Esophagus squamous epithelium (tissue), 5 donors: ENCODE results near the gene ATP10A. TPM values are rescaled to one million over a fixed set of nuclear protein-coding genes. Genes with fewer than 3 reads are reported as not detected.

Source experiments
- DNase-seq: peaks from one replicate; lab custom pipeline; 2025; lab: John Stamatoyannopoulos, UW
- H3K27ac ChIP-seq, 4 donors: fragments of 200-600 bp; sonication (generic); one replicate each; pipeline ENCODE4 v1.5.1; 2016 to 2019; ENCODE audit warnings: mild to moderate bottlenecking in 1 of 4
- H3K27me3 ChIP-seq, 4 donors: fragments of 200-600 bp; sonication (generic); 1 replicate in 3 of 4; 2 replicates in 1 of 4; pipeline versions ENCODE4 v1.5.1 to v1.6.0; 2017 to 2021; ENCODE audit warnings: antibody characterized with exemption in 1 of 4
- H3K36me3 ChIP-seq, 3 donors: fragments of 200-600 bp; sonication (generic); one replicate each; pipeline ENCODE4 v1.5.1; 2016 to 2019
- H3K4me1 ChIP-seq, 3 donors: fragments of 200-600 bp; sonication (generic); one replicate each; pipeline ENCODE4 v1.5.1; 2017 to 2019
- H3K4me3 ChIP-seq, 4 donors: fragments of 200-600 bp; sonication (generic); 1 replicate in 3 of 4; 2 replicates in 1 of 4; pipeline ENCODE4 v1.5.1; 2016 to 2019; ENCODE audit warnings: mild to moderate bottlenecking in 2 of 4, moderate library complexity in 1 of 4
- H3K9me3 ChIP-seq, 3 donors: fragments of 200-600 bp; sonication (generic); one replicate each; pipeline ENCODE4 v1.5.1; 2016 to 2019
- POLR2A ChIP-seq, 4 donors: fragments of 450-650 bp; IDR thresholded peaks; one replicate each; pipeline ENCODE4 v1.6.1; 2017; ENCODE audit warnings: antibody characterized with exemption in 4 of 4, mild to moderate bottlenecking in 4 of 4, moderate library complexity in 3 of 4
- WGBS, 2 donors: methylation state at CpG; one replicate each; pipeline ENCODE4 v1.1.5; 2018; 5-methylcytosine and 5-hydroxymethylcytosine counted together
- intact Hi-C: fragments of 100-400 bp; cut with DNase I; formaldehyde crosslinking; loops from one replicate; pipeline ENCODE4 v1.15.0; 2022
- total RNA-seq, 4 donors: library from RNA; depleted of rRNA; stranded (reverse); fragments of >200 nt; gene quantifications; one replicate each; pipeline ENCODE4 v1.1.0, GENCODE V29; 2016
- TF ChIP-seq, protein P1 (sequence below), 6 experiments: fragments of 450-650 bp in 4 of 6; fragments of 200-600 bp in 2 of 6; sonication (generic) in 2 of 6; IDR thresholded peaks; one replicate each; pipeline ENCODE4 v1.5.1; 2016 to 2019; ENCODE audit warnings: antibody characterized with exemption in 6 of 6, mild to moderate bottlenecking in 4 of 6, moderate library complexity in 4 of 6
- donor health status: DM: yes; HTN: yes; CAD: no.

ATP10A gene
- total RNA-seq, 4 donors from 2014 or later: 0.88 to 6.3 (median 1.9) TPM

DNA sequence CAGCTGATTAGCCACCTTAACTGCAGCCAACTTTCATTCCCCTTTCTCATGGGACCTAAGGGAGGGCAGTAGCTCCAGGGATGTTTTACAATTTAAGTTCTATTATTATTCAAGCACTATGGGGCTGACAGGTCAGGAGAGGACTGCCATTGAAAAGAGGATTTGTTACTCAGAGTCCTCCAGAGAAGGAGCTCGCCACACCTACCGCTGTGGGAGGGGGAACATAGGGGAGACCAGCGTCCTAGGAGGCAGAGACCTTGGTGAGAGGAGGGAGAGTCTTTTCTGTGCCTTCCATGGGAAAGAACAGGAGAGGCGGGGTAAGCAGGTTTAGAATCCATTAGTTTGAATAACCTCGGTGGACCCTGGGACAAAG is 14.4 kb downstream of the ATP10A start:
- Histone ChIP-seq H3K9me3 (no peaks in the 10 kb centered on the region), H3K27ac (peak overlapping the region in 3 of 4 donors; percentile 80 to 91 (median 87)), H3K4me3 (no peak overlapping the region), H3K4me1 (peaks cover 14 to 52% (median 18%) of the 10 kb centered on the region in 3 donors), H3K36me3 (no peaks in the 10 kb centered on the region), H3K27me3 (no peaks in the 10 kb centered on the region)
- TF ChIP-seq, protein P1, sequence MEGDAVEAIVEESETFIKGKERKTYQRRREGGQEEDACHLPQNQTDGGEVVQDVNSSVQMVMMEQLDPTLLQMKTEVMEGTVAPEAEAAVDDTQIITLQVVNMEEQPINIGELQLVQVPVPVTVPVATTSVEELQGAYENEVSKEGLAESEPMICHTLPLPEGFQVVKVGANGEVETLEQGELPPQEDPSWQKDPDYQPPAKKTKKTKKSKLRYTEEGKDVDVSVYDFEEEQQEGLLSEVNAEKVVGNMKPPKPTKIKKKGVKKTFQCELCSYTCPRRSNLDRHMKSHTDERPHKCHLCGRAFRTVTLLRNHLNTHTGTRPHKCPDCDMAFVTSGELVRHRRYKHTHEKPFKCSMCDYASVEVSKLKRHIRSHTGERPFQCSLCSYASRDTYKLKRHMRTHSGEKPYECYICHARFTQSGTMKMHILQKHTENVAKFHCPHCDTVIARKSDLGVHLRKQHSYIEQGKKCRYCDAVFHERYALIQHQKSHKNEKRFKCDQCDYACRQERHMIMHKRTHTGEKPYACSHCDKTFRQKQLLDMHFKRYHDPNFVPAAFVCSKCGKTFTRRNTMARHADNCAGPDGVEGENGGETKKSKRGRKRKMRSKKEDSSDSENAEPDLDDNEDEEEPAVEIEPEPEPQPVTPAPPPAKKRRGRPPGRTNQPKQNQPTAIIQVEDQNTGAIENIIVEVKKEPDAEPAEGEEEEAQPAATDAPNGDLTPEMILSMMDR (IDR thresholded peaks at IDR 0.05): no peak
- no peak for DNase-seq
- WGBS, 2 donors: 61 to 66% methylated on average over 5 of the region's 5 CpGs
- intact Hi-C loops: no loop called here

DNA sequence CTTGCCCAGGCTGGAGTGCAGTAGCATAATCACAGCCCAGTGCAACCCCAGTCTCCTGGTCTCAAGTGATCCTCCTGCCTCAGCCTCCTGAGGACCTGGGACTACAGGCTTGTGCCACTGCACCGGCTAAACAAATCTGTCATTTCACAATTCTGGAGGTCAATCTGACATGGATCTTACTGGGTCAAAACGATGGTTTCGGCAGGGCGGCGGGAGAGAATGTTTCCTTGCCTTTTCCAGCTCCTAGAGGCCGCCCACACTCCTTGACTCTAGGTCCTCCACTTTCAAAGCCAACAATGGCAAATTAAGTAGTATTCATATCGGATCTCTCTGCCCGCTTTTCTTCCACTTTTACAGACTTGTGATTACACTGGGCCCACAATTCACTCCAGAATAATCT is 14.8 kb downstream of the ATP10A start:
- no peak for DNase-seq
- no peaks in the 10 kb centered on the region for H3K27me3 ChIP-seq
- H3K9me3 ChIP-seq: no peaks in the 10 kb centered on the region
- H3K27ac ChIP-seq: peak overlapping the region in 1 of 4 donors; percentile 80
- H3K4me3 ChIP-seq: no peak overlapping the region
- 90 to 91% methylated on average over 7 to 8 of the region's 8 CpGs for WGBS, 2 donors
- H3K4me1 ChIP-seq: peaks cover 14 to 50% (median 18%) of the 10 kb centered on the region in 3 donors
- H3K36me3 ChIP-seq: no peaks in the 10 kb centered on the region
- intact Hi-C loops: no loop called here
- TF ChIP-seq POLR2A (IDR thresholded peaks at IDR 0.05): no peak
- TF ChIP-seq, protein P1 (IDR thresholded peaks at IDR 0.05): no peak

DNA sequence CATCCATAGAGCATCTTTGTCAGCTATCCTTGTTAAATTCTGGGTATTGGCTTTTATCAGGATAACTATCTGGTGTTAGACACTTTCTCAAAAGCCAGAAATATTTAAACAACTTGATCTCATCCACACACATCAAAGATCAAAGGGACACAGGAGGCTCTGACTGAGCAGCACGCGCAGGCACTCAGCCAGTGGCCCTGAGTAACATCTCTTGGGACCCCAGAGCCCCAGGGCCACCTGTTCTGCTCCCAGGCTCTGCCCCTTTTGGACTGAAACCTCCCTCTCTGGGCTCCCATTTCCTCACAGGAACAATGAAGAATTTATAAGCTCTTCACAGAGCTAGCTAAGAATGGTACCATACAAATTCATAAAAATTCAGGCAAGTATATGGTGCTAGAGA is 16.1 kb downstream of the ATP10A start:
- Histone ChIP-seq H3K27me3 (no peaks in the 10 kb centered on the region), H3K4me1 (peaks cover 14 to 38% (median 18%) of the 10 kb centered on the region in 3 donors), H3K4me3 (no peak overlapping the region), H3K27ac (no peak overlapping the region), H3K36me3 (no peaks in the 10 kb centered on the region), H3K9me3 (no peaks in the 10 kb centered on the region)
- intact Hi-C loops: no loop called here
- WGBS, 2 donors: 86% methylated on average over 2 of the region's 2 CpGs; no CpG with 5 or more reads in 1 of the 2 donors
- TF ChIP-seq, protein P1 (IDR thresholded peaks at IDR 0.05): no peak
- TF ChIP-seq POLR2A (IDR thresholded peaks at IDR 0.05): no peak
- no peak for DNase-seq

DNA sequence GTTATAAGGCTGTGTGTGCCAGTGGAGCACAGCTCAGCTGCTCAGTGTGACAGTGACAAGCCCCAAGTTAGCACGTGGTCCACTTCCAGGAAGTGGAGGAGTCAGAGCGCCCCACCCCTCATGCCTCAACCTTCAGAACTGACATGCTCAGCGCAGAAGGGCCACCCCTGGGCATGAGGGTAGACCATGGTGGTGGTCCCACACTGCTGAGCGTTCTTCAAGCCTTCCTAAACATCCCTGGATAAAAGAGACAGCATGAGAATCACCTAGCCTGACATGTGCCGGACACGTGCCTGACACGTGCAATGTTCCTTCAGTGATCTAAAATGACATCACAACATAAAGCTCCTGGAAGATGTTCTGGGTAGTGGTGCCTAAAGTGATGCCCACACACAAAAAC is 16.8 kb downstream of the ATP10A start:
- WGBS, 2 donors: 56 to 64% methylated on average over 7 of the region's 7 CpGs
- TF ChIP-seq, protein P1 (IDR thresholded peaks at IDR 0.05): no peak
- TF ChIP-seq POLR2A (IDR thresholded peaks at IDR 0.05): no peak

DNA sequence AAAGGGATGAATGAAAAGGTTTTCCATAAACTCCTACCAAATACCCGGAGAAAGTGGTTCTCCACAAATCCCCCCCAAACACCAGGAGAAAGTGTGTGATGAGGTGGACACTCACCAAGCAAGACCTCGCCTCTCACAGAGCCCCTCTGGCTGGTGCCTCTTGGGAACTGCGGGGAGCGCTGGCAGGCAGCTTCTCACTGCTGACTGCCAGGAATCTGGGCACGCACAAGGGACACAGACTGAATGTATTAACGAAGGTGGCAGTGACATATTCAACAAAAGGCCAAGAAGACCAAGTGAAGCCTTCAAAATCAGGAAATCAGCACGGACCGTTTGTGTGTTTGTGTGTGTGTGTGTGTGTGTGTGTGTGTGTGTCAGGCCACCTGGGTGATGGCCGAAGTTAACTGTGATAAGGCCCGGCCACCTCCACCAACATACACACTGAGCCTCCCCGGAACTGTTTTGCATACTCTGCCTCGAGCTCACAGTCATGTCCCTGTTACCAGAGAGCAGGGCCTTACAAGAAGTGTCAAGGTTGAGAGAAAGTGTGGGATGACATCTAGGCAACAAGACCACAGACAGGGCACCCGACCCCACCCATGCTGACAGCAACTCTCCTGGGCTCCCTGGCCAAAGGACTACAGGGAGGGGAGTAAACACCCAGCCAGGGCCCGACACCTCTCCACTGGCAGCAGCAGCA is 18.0 kb downstream of the ATP10A start:
- 36 to 68% methylated on average over 5 to 6 of the region's 14 CpGs for WGBS, 2 donors
- H3K27me3 ChIP-seq: no peaks in the 10 kb centered on the region
- no peaks in the 10 kb centered on the region for H3K36me3 ChIP-seq
- peaks cover 14 to 26% (median 16%) of the 10 kb centered on the region in 3 donors for H3K4me1 ChIP-seq
- intact Hi-C loops: no loop called here
- no peak overlapping the region for H3K4me3 ChIP-seq
- no peak for DNase-seq
- TF ChIP-seq POLR2A (IDR thresholded peaks at IDR 0.05): no peak
- TF ChIP-seq, protein P1 (IDR thresholded peaks at IDR 0.05): no peak
- no peak overlapping the region for H3K27ac ChIP-seq
- no peaks in the 10 kb centered on the region for H3K9me3 ChIP-seq

More for the DNA sequence above, 16.8 kb downstream of the ATP10A start:
- Histone ChIP-seq H3K36me3 (no peaks in the 10 kb centered on the region), H3K27ac (no peak overlapping the region), H3K4me1 (peaks cover 14 to 37% (median 18%) of the 10 kb centered on the region in 3 donors), H3K27me3 (no peaks in the 10 kb centered on the region), H3K9me3 (no peaks in the 10 kb centered on the region), H3K4me3 (no peak overlapping the region)
- intact Hi-C loops: no loop called here
- no peak for DNase-seq
